Measurements from ENCODE around the gene FILIP1L. TPM values are rescaled to one million over a fixed set of nuclear protein-coding genes. Genes with fewer than 3 reads are reported as not detected.

The FILIP1L gene
- polyA plus RNA-seq, 1 donor (not counting 4 experiments of a cell fraction or from before 2014, with no cell fraction given): 14.7 TPM

- no peak overlapping the region for H3K27ac ChIP-seq (ENCODE audit: control insufficient read depth, insufficient read depth, low read length)
- no peak overlapping the region for H3K9ac ChIP-seq (ENCODE audit: control insufficient read depth, extremely low read depth, insufficient read depth, low read length)
- no peak overlapping the region for H3K4me3 ChIP-seq (ENCODE audit: control insufficient read depth in 2 of 3, extremely low read depth in 1 of 3, insufficient read depth in 2 of 3, low read depth in 1 of 3, low read length in 3 of 3)
- no peaks in the 10 kb centered on the region for H3K4me1 ChIP-seq (ENCODE audit: control insufficient read depth, extremely low read depth, insufficient read depth, low read length)
- H2AFZ ChIP-seq (ENCODE audit: control insufficient read depth, low read length): no peak overlapping the region
- dilution Hi-C loops (cut with MboI; ENCODE audit: extremely low pct_ligation_motif_present, low sequenced_read_pairs): no loop called here
- FAIRE-seq (no peak), DNase-seq (ENCODE audit: low read depth, low spot score) (no peak)
- no peaks in the 10 kb centered on the region for H3K36me3 ChIP-seq (ENCODE audit: control insufficient read depth in 2 of 2, extremely low read depth in 1 of 2, insufficient read depth in 2 of 2, low read length in 2 of 2)
- no peaks in the 10 kb centered on the region for H4K20me1 ChIP-seq (ENCODE audit: control insufficient read depth, extremely low read depth, insufficient read depth, low read length)
- H3K9me3 ChIP-seq (ENCODE audit: control insufficient read depth, low read depth, low read length): no peaks in the 10 kb centered on the region
- no peaks in the 10 kb centered on the region for H3K79me2 ChIP-seq (ENCODE audit: control insufficient read depth, insufficient read depth, low read length)
- H3K9me1 ChIP-seq (ENCODE audit: control insufficient read depth, extremely low read depth, insufficient read depth, low read length): no peaks in the 10 kb centered on the region
- no peaks in the 10 kb centered on the region for H3K27me3 ChIP-seq (ENCODE audit: control insufficient read depth, extremely low read depth, insufficient read depth, low read length)
- no peak overlapping the region for H3K4me2 ChIP-seq (ENCODE audit: control insufficient read depth, extremely low read depth, insufficient read depth, low read depth, low read length)
- TF ChIP-seq EZH2 (IDR thresholded peaks at IDR 0.05; ENCODE audit: low read length): no peak
- TF ChIP-seq CTCF (optimal IDR thresholded peaks at IDR 0.05 in 1 of 3, IDR thresholded peaks at IDR 0.05 in 1 of 3, conservative IDR thresholded peaks at IDR 0.05 in 1 of 3; ENCODE audit: extremely low read depth in 1 of 3, insufficient read depth in 2 of 3, low read length in 3 of 3): no peak
Measured at GRCh38 chr3:100120693-100121092, 6.4 kb upstream of the FILIP1L start.

DNA sequence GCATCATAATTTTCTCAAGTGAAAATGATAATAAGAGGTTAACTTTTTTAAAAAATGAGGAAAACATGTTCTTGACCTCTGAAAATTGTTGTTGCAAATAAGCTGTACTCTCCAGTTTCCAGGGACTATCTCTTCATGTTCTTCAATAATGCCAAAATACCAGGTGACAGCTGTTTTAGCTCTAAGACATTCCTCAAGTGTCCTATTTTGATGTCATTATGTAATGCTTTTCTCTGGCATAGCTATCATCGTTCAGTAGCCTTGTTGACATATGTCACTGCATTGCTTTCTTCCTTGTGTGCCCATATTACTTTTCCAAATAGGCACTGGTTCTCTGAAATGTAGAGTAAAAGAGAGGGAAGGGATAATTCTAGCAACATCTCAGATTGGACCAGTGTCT lies 5.7 kb upstream of the FILIP1L start:
- Histone ChIP-seq H3K9me3 (ENCODE audit: control insufficient read depth, low read depth, low read length) (no peaks in the 10 kb centered on the region), H3K9ac (ENCODE audit: control insufficient read depth, extremely low read depth, insufficient read depth, low read length) (no peak overlapping the region), H3K9me1 (ENCODE audit: control insufficient read depth, extremely low read depth, insufficient read depth, low read length) (no peaks in the 10 kb centered on the region), H3K4me3 (ENCODE audit: control insufficient read depth in 2 of 3, extremely low read depth in 1 of 3, insufficient read depth in 2 of 3, low read depth in 1 of 3, low read length in 3 of 3) (no peak overlapping the region), H3K4me2 (ENCODE audit: control insufficient read depth, extremely low read depth, insufficient read depth, low read depth, low read length) (no peak overlapping the region), H3K79me2 (ENCODE audit: control insufficient read depth, insufficient read depth, low read length) (no peaks in the 10 kb centered on the region), H3K4me1 (ENCODE audit: control insufficient read depth, extremely low read depth, insufficient read depth, low read length) (no peaks in the 10 kb centered on the region), H3K36me3 (ENCODE audit: control insufficient read depth in 2 of 2, extremely low read depth in 1 of 2, insufficient read depth in 2 of 2, low read length in 2 of 2) (no peaks in the 10 kb centered on the region), H2AFZ (ENCODE audit: control insufficient read depth, low read length) (no peak overlapping the region), H4K20me1 (ENCODE audit: control insufficient read depth, extremely low read depth, insufficient read depth, low read length) (no peaks in the 10 kb centered on the region), H3K27ac (ENCODE audit: control insufficient read depth, insufficient read depth, low read length) (no peak overlapping the region), H3K27me3 (ENCODE audit: control insufficient read depth, extremely low read depth, insufficient read depth, low read length) (no peaks in the 10 kb centered on the region)
- dilution Hi-C loops (cut with MboI; ENCODE audit: extremely low pct_ligation_motif_present, low sequenced_read_pairs): no loop called here
- DNase-seq (ENCODE audit: low read depth, low spot score) (no peak), FAIRE-seq (no peak)
- TF ChIP-seq CTCF (optimal IDR thresholded peaks at IDR 0.05 in 1 of 3, IDR thresholded peaks at IDR 0.05 in 1 of 3, conservative IDR thresholded peaks at IDR 0.05 in 1 of 3; ENCODE audit: extremely low read depth in 1 of 3, insufficient read depth in 2 of 3, low read length in 3 of 3): no peak
- TF ChIP-seq EZH2 (IDR thresholded peaks at IDR 0.05; ENCODE audit: low read length): no peak

All from keratinocyte (primary cell).